Germinal center (tissue), 1 donor: ENCODE measurements around the gene DBNDD1.

Experiments used
- DNase-seq: peaks from one replicate; pipeline ENCODE4 v3.0.0; 2012; ENCODE audit warnings: mixed read lengths, low spot score

Gene DBNDD1

DNA sequence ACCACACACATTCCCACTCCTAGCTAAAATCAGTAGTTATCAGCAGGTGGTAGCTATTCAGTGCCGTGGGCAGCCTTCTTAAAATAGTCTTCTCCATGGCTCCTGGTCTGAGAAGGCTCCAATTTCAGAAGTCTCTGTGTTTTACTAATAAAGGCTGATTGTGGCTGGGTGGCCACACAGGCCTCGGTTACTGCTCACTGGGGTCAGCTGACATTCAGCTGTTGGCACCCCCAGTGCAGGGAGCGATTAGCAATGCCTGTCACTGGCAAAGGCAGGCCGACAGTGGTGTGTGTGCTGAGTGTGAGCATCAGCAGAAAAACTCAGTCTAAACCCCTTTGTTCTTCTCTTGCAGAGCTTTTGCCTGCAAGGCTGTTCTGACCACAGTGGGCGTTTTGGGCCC is 16.6 kb upstream of the DBNDD1 start:
- DNase-seq, result no peak

DNA sequence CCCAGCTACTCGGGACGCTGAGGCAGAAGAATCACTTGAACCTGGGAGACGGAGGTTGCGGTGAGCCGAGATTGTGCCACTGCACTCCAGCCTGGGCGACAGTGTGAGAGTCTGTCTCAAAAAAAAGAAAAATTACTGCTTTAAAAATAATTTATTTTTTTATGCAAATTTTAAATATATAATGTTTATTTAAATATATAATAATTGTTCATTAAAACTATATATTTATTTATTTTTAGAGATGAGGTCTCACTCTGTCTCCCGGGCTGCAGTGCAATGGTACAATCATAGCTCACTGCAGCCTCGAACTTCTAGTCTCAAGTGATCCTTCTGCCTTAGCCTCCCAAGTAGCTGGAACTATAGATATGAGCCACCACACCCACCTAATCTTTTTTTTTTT is 15.2 kb upstream of the DBNDD1 start:
- DNase-seq, result no peak

DNA sequence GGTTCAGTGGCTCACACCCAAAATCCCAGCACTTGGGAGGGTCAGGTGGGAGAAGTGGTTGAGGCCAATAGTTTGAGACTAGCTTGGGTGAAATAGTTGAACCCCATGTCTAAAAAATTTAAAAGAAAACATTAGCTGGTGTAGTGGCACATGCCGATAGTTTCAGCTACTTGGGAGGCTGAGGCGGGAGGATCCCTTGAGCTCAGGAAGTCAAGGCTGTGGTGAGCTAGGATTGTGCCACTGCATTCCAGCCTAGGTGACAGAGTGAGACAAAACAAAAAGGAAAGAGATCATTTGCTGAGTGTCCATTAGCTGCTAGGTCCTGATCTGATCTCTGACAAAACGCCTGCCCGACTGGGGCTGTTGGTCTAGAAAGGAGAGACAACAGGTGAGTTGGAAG is 14.1 kb upstream of the DBNDD1 start:
- no peak for DNase-seq

DNA sequence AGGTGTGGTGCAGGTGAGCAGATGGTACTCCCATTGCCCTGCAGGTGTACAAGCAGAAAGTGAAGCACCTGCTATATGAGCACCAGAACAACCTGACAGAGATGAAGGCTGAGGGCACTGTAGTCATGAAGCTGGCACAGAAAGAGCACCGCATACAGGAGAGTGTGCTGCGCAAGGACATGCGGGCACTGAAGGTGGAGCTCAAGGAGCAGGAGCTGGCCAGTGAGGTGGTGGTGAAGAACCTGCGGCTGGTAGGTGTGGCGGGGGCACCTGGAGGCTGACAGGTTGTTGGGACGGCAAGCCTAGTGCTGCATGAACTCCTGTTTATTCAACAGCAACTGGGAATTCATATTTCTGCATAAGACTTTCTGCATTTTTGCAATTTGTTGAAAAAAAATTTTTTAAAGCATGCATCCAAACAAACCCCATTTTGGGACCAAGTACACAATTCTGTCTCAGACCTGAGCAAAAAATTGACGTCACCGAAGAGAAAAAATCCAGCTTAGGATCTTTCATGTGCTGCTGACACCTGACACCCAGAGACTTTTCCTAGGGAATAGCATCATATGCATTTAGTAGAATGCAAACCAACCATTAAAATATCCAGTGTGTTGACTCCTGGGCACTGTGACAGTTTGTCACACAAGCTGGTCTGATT is 13.5 kb upstream of the DBNDD1 start:
- DNase-seq, result no peak

DNA sequence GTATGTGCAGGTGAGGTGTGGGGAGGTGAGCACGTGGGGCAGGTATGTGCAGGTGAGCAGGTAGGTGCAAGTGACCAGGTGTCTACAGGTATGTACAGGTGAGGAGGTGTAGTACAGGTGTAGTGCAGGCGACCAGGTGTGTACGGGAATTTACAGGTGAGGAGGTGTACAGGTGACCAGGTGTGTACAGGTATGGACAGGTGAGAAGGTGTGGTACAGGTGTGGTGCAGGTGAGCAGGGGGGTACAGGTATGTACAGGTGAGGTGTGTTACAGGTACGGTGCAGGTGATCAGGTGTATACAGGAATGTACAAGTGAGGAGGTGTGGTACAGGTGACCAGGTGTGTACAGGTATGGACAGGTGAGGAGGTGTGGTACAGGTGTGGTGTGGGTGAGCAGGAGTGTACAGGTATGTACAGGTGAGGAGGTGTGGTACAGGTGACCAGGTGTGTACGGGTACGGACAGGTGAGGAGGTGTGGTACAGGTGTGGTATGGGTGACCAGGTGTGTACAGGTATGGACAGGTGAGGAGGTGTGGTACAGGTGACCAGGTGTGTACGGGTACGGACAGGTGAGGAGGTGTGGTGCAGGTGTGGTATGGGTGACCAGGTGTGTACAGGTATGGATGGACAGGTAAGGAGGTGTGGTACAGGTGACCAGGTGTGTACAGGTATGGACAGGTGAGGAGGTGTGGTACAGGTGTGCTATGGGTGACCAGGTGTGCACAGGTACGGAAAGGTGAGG is 12.8 kb upstream of the DBNDD1 start:
- no peak for DNase-seq

DNA sequence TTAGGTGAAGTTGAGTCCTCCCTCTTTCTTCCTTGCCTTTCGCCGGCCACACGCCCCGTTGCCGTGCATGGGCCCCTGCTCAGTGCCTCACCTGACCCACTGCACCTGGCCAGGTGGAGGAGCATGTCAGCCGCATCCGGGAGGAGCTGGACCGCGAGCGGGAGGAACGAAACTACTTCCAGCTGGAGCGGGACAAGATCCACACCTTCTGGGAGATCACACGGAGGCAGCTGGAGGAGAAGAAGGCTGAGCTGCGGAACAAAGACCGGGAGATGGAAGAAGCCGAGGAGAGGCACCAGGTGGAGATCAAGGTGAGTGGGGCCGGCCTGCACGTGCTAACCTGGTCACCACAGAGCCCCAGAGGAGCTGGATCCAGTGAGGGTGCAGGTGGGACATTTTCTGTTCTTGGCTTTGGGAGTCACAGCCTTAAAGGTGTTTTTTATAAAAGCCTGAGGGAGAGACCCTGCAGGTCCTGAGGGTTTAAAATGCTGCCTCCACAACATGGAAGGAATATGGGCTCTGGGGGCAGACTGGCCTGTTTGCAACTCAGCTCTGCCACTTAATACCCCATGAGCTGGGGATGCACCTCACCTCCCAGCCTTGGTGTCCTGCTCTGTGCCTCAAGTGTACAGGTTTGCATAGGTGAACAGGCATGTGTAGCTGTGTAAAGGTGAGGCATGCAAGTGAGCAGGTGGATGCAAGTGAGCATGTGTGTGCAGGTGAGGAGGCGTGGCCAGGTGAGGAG is 12.1 kb upstream of the DBNDD1 start:
- no peak for DNase-seq

DNA sequence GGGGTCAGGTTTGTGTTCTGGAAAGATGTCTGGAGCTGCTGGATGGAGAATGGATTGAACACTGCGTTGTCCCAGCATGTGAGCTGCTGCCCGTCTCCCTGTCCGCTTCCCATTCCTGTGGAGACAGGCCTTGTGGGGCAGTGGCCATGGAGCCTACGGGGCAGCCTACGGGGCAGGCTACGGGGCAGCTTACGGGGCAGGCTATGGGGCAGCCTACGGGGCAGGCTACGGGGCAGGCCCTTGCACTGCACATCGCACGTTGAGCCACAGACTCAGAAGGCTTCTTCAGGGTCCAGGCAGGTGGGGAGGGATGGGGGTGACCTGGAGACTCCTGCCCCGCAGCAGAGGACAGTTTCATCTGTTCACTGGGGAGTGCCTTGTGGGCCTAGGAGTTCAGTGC is 9.7 kb upstream of the DBNDD1 start:
- no peak for DNase-seq

DNA sequence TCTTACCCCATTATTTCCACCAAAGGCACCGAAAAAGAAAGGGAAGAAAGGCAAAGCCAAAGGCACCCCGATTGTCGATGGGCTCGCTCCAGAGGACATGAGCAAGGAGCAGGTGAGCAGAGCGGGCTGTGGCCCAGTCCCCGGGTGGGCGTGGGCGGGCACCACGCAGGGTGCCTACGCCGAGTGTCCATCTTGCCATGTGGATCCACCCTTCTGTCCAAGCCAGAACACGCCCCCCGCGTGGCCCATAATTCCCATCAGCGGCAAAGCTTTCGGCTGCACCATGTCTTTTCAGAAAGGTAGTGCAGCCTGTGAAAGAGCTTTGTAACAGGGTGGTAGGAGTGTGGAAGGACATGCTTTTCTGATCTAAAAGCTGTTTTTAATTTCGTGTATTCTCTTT is 8.4 kb upstream of the DBNDD1 start:
- DNase-seq, result no peak

DNA sequence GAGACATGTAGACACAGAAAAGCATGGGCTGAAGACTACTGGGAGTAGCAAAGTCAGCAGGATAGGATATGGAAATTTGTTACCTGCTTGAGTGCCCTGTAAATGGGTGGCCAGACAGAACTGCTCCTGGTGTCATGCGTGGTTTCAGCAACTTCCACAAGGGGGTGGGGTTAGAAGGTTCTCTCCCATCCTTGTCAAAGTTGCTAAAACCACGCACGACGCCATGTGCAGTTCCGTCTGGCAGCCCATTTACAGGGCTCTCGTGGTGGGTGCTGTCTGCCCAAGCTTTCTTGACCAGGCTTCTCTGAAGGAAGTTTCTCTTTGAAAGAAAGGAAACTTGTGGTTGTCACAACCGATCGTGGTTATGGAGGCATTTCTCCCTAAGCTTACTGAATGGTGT is 6.9 kb upstream of the DBNDD1 start:
- DNase-seq, result no peak

DNA sequence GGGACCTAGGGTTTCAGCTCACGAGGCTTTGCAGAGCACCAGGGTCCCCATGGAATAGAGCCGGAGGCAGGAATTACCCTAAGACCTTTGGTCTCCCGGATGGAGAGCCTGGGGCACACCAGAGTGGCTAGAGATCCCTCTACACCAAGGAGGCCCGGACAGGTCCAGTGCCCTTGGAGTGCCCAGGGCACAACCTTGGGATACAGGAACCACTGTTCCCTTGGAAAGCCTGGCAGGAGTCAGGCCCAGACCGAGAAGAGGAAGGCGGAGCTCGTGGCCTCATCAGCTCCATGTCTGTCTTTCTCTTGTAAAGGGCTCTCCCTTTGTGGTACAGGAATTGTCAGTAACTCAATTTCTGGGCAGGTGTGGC is 3.8 kb upstream of the DBNDD1 start:
- no peak for DNase-seq

DNA sequence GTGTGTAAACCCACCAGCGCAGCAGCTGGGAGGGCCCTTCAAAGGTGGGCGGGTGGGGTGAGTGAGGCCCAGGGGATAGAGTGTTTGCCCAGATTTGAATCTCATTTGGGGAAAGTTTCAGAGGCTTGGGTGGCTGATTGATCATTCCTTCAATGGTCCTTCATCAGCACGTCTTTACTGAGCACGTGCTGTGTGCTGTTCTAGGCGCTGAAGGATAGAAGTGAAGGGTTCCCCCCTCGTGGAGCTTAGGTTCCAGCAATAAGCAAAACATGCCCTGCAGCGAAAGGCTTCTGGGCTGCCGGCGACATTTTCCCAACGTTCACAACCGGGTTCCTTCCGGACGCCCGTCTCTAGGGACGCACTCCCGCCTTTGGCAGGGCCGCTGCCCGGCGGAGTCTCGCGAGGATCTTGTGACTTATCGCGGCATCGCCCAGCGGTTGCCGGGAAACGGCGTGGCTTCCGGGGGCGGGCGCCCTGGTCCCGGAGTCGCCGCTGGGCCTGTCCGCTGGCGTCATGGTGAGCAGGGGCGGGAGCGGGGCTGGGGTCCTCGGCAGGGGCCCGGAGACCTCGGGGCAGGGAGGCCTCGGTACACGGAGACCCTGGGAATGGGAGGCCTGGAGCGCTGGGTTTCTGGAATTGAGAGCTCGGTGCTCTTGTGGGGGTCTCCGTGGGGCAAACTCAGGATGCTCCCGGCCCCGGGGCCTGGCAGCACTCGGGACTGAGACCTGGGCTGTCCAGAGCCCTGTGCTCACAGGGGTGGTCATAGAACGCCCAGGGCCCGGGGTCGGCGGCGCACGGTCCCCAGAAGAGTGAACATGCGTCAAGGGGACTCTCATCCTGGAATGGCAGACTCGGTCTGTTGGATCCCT is 3.2 kb upstream of the DBNDD1 start:
- DNase-seq, result peak; percentile 76

DNA sequence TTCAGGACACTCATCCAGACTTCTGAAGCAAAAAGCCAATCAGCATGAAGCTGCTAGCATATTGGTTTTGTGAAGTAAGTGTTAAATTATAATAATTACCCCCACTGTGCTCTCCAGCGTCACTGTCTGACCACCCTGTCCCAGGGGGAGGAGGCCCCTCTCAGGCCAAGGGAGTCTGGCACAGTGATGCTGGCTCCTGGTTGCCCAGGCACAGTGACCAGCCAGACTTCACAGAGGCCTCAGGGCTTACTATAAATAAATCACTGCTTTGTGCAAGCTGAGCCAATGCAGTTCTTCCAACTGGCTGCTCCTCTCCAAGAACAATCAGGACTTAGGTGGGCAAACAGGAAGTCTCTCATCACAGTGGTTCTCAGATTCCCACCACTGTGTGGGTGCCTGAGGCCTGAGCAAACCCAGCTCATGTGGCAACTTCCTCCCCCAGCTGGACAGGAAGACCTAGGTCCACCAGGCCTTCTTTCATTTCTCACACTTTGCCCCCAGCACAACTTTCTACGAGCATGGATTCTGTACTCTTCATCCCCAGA is 1.7 kb upstream of the DBNDD1 start:
- no peak for DNase-seq

DNA sequence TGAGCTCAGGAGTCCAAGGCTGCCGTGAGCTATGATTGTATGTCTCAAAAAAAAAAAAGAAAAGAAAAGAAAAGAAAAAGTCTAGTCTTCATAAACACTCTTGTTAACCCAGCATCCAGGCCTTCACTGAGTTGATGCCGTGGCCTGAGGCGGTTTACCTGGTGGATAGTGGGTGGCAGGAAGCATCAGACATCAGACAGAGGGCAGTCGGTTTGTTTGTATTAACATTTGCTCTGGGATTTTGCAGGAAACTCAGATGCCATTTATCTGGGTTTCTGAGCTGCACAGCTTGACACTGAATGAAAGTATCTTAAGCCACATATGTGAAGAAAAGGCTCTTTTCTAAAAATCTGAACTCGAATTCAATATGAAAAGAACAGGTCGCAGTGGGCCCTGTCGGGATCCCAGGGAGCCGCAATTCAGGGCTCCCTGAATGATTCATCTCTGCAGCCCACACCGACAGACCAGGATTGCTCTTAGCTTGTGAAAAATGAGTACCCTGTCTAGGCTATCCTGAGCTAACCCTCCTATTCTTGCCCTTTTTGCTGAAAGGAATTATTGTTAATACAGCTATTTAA is 1.1 kb upstream of the DBNDD1 start:
- no peak for DNase-seq

DNA sequence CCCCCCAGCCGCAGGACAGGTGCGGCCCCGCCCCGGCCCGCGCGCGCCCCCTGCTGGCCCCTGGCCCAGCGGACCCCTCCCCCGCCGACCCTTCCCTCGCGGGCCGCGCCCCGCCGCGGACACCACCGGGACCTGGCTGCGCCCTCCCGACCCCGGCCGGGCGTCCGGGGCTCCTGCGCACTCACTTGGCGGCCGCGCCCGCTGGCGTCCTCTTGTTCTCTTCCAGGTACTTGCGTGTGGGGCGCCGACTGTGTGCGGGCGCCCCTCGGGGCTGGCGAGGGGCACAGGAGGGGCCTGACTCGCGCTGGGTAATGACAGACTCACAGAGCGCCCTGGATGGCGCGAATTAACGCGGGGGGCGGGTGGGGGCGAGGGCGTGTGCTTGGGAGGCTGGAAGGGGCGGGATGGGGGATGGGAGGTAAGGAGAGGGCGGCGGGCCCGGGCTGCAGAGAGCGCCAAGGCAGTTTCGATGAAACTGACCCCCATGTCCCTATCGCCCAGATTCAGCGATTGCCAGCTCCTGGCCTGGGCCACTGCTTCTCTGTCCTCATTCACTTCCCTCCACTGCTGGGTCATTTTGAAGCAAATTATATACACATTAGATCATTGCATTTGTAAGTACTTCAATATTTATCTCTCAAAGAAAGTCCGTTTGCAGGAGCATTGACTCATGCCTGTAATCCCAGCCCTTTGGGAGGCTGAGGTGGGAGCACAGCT is 445 bp upstream of the DBNDD1 start:
- DNase-seq, result peak; percentile 75

DNA sequence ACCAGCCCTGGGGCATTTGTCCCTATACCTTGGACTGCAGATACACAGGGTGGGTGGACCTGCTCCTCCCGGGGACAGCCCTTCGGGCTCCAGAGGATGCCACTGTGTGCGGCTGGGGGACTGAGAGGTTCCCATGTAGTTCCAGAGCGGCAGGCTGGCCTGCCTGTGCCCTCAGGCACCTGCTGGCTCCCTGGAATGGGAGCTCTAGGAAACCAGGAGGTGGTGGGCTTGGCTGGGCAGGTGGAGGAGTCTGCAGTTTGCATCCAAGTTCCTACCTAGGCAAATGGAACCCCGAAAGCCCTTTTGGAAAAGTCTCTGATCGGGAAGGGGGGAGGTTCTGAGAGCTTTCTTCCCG is 982 bp downstream of the DBNDD1 start:
- no peak for DNase-seq

DNA sequence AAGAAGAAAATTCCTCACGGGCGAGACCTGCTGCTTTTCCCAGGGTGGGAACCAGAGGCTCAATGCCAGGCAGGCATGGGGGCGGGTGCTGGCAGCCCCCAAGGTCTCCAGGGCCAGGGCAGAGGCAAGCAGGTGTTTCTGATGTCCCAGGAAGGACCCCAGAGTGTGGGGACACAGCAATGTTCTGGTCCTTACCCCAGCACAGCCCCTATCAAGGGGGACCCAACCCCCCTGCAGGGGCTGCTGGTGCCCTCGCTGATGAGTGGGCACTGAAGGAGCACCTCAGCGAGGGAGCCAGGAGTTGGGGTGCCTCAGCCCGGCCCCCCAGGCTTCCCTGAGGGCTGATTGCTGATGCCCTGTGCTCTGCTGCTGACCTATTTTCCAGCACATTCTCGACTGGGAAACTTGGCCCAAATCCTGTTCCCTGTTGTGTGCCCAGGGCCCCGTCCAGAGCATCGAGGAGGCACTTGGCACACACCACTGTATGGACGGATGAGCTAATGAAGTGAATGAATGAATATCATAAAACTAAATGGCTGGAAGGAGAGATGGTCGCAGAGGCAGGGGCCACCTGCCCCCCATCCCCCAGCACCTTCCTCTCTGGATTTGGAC is 2.8 kb downstream of the DBNDD1 start:
- no peak for DNase-seq

DNA sequence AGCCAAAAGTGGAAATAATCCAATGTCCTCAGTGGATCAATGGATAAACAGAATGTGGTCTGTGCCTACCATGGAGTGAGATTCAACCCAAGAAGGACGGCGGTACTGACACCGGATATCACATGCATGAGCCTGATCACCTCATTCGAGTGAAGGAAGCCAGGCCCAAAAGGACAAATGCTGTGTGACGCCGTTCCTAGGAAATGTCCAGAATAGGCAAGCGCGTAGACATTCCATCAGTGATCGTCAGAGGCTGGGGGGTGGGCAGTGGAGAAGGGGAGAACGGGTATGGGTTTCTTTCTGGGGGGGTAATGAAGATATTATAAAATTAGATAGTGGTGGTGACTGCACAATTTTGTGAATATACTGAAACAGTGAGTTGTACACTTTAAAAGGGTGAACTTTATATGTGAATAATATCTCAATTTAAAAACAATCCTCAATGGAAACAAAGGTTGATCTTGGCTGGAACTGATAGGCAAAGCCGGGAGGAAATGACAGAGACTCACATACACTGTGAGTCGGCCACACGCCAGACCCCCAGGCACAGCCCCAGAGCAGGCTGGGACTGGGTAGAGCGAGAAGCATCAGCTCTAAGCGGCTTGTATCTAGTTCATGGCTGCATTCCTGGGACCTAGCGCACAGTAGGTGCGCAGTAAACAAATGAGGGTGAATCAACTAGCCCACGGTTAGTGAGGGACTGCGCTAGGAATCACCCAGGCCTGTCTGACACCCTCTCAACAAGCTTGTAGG is 3.5 kb downstream of the DBNDD1 start:
- no peak for DNase-seq

DNA sequence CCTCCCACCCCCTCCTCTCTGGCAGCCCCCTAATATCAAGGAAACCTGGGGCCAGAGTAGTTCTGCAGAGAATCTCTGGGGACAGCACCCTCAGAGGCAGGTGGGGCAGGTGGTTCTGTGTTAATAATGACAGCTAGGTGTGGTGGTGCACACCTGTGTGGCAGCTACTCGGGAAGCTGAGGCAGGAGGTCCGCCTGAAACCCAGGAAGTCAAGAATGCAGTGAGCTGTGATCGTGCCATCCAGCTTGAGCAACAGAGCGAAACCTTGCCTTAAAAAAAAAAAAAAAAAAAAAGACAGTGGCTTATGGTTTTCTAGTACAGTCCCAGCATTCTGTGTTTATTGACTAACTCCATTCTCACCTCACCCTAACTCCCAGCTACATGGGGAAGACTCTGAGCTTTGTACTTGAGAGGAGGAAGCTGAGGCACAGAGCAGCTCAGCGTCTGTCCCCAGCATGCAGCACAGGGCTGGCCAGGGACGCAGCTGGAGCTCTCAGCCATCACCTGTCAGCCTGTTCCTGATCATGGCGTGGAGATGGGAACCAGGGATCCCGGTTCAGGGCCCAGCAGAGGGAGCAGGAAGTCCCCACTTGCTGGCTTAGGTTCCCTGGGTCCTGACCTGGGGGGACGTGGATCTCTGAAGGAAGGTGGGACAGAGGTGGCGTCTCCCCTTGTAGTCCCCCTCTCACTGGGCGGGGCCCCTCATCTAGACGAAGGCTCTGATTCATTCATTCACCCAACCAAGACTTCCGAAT is 6.1 kb downstream of the DBNDD1 start:
- DNase-seq, result no peak

DNA sequence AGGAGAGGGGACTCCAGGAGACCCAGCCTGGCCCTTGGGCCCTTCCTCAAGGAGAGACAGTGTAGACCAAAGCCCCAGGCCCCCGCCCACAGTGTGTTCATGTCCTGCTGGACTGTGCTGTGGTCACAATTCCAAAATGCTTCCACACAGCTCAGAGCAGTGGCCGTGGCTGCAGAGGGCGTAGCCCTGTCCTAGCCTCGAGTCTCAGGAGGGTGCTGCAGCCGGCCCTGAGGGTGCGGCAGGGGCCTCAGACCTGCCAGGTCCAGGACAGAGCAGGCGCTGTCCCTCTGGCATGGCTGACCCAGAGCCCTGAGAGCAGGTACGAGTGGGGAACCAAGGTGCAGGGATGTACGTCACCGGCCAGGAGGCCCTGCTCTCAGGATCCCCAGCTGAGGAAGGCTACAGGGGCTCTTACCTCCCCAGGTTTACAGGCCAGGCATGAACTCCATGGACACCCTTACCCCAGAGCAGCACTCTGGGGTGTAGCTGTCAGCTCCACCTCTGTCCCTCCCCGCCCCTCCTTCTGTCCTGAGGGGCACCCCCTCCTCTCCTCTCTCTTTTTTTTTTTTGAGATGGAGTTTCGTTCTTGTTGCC is 7.3 kb downstream of the DBNDD1 start:
- no peak for DNase-seq
